Caco-2 (cell line): Measurements from ENCODE around the gene PLCXD1. TPM values are rescaled to one million over a fixed set of nuclear protein-coding genes. Genes with fewer than 3 reads are reported as not detected.
A peak's percentile ranks its signal among the peaks of the same experiment; 100 is the strongest.

ENCODE experiments used
- BruUV-seq: library from RNA; stranded (reverse); fragments of 400-500 nt; replicated peaks from 2 replicates; lab custom pipeline; 2021; lab: Mats Ljungman, UMichigan
- CTCF ChIA-PET: fragments of 300-600 bp; sonication (Branson Sonifier 250); formaldehyde crosslinking; loops from one replicate; lab custom pipeline; 2022; ENCODE audit warnings: antibody characterized with exemption; lab: Charles Lee
- POLR2A ChIA-PET: fragments of 300-600 bp; sonication (Branson Sonifier 250); formaldehyde crosslinking; loops from one replicate; lab custom pipeline; 2022; ENCODE audit warnings: antibody characterized with exemption; lab: Charles Lee
- DNase-seq, 2 experiments: peaks; one replicate each; pipeline versions ENCODE4 v3.0.0 to v3.0.0-alpha.2; 2020 to 2022
- H3K27me3 ChIP-seq: replicated peaks from 2 replicates; pipeline ENCODE4 v1.6.0; 2011; ENCODE audit warnings: low read length; ENCODE audit not compliant: control insufficient read depth, insufficient read depth
- H3K36me3 ChIP-seq: 2 replicates; pipeline ENCODE4 v1.5.1; 2011; ENCODE audit warnings: low read length; ENCODE audit not compliant: control insufficient read depth, insufficient read depth
- H3K4me1 ChIP-seq: fragments of 250-450 bp; sonication (Bioruptor Pico); 2 replicates; pipeline ENCODE4 v1.5.1; 2020; ENCODE audit warnings: mild to moderate bottlenecking
- H3K4me3 ChIP-seq: 2 replicates; pipeline ENCODE4 v1.5.1; 2011; ENCODE audit warnings: low read depth, mild to moderate bottlenecking, control low read depth, low read length
- H3K9me3 ChIP-seq: fragments of 250-450 bp; sonication (Bioruptor Pico); 2 replicates; pipeline ENCODE4 v1.5.1; 2020; ENCODE audit warnings: mild to moderate bottlenecking, moderate library complexity
- H3K27ac Mint-ChIP-seq: one replicate; pipeline ENCODE4 v1.8.0; 2022; ENCODE audit warnings: mixed read lengths; ENCODE audit not compliant: unreplicated experiment
- H3K27me3 Mint-ChIP-seq: one replicate; pipeline ENCODE4 v1.8.0; 2022; ENCODE audit warnings: mixed read lengths; ENCODE audit not compliant: insufficient read depth, unreplicated experiment
- H3K36me3 Mint-ChIP-seq: one replicate; pipeline ENCODE4 v1.8.0; 2022; ENCODE audit warnings: mild to moderate bottlenecking, mixed read lengths; ENCODE audit not compliant: insufficient read depth, unreplicated experiment
- H3K4me1 Mint-ChIP-seq: one replicate; pipeline ENCODE4 v1.8.0; 2022; ENCODE audit warnings: low read depth, mixed read lengths; ENCODE audit not compliant: unreplicated experiment
- H3K4me3 Mint-ChIP-seq: one replicate; pipeline ENCODE4 v1.8.0; 2022; ENCODE audit warnings: mild to moderate bottlenecking, moderate library complexity, mixed read lengths; ENCODE audit not compliant: unreplicated experiment
- H3K9me3 Mint-ChIP-seq: one replicate; pipeline ENCODE4 v1.8.0; 2022; ENCODE audit warnings: mixed read lengths; ENCODE audit not compliant: unreplicated experiment
- CTCF ChIP-seq, 2 experiments: fragments of 200-600 bp in 1 of 2; IDR thresholded peaks; 1 replicate in 1 of 2; 2 replicates in 1 of 2; pipeline versions ENCODE4 v1.5.1 to v1.8.0; 2011 to 2022; ENCODE audit warnings: antibody characterized with exemption in 1 of 2, control low read depth in 1 of 2, inconsistent platforms in 1 of 2, low read depth in 1 of 2, low read length in 1 of 2, mild to moderate bottlenecking in 1 of 2, moderate library complexity in 1 of 2; ENCODE audit not compliant: insufficient read depth in 1 of 2, severe bottlenecking in 1 of 2, unreplicated experiment in 1 of 2
- intact Hi-C: fragments of 100-400 bp; cut with micrococcal nuclease; formaldehyde crosslinking; loops from one replicate; pipeline ENCODE4 v1.10.0; 2022; ENCODE audit not compliant: unreplicated experiment
- total RNA-seq: library from RNA; stranded (reverse); gene quantifications from 2 replicates; pipeline ENCODE4 v1.2.3, GENCODE V29; 2022

PLCXD1 gene
- total RNA-seq, 1 experiment from 2014 or later = 53.9 TPM

GRCh38 chrX:318739-319578 is 37.8 kb downstream of the PLCXD1 start, which contains the start of gene GTPBP6:
Gene GTPBP6 (minus strand): TSS chrX:318796. CDS start chrX:318787, 9 bp downstream.
- no peaks in the 10 kb centered on the region for H3K27me3 ChIP-seq
- Mint-ChIP-seq H3K9me3 (no peaks in the 10 kb centered on the region), H3K4me3 (peak within 1 kb of the TSS; percentile 72), H3K36me3 (peaks cover 36% of the 10 kb centered on the region), H3K27me3 (no peaks in the 10 kb centered on the region), H3K4me1 (peaks cover 7% of the 10 kb centered on the region), H3K27ac (peak within 1 kb of the TSS; percentile 83)
- DNase-seq = peak; percentile 99
- peak within 1 kb of the TSS; percentile 90 for H3K4me3 ChIP-seq
- no TSS peak for BruUV-seq
- TF ChIP-seq CTCF (IDR thresholded peaks at IDR 0.05; ENCODE audit: insufficient read depth in 1 of 2, low read depth in 1 of 2, low read length in 1 of 2, severe bottlenecking in 1 of 2, unreplicated experiment in 1 of 2) = no peak
- H3K4me1 ChIP-seq = no peaks in the 10 kb centered on the region
- H3K9me3 ChIP-seq = no peaks in the 10 kb centered on the region
- CTCF ChIA-PET = no interaction called here
- intact Hi-C loops = loop anchor here (2.0 to 5.0 kb wide), 4 partner anchors 42 to 1273 kb away; partner anchors contain the start of genes AKAP17A, ASMTL and PPP2R3B
- POLR2A ChIA-PET = no interaction called here
- H3K36me3 ChIP-seq = peaks cover 7% of the 10 kb centered on the region

GRCh38 chrX:319579-320125 is 38.5 kb downstream of the PLCXD1 start:
- Mint-ChIP-seq H3K4me3 (peak overlapping the region; percentile 72), H3K27me3 (no peaks in the 10 kb centered on the region), H3K9me3 (no peaks in the 10 kb centered on the region), H3K36me3 (peaks cover 33% of the 10 kb centered on the region), H3K27ac (no peak overlapping the region), H3K4me1 (peaks cover 7% of the 10 kb centered on the region)
- CTCF ChIA-PET = no interaction called here
- BruUV-seq = no TSS peak
- POLR2A ChIA-PET = no interaction called here
- Histone ChIP-seq H3K36me3 (peaks cover 7% of the 10 kb centered on the region), H3K4me1 (no peaks in the 10 kb centered on the region), H3K27me3 (no peaks in the 10 kb centered on the region), H3K4me3 (peak overlapping the region; percentile 90), H3K9me3 (no peaks in the 10 kb centered on the region)
- TF ChIP-seq CTCF (IDR thresholded peaks at IDR 0.05; ENCODE audit: insufficient read depth in 1 of 2, low read depth in 1 of 2, low read length in 1 of 2, severe bottlenecking in 1 of 2, unreplicated experiment in 1 of 2) = no peak
- no peak for DNase-seq
- intact Hi-C loops = loop anchor here (2.0 to 5.0 kb wide), 4 partner anchors 43 to 1273 kb away; partner anchors contain the start of genes AKAP17A, ASMTL and PPP2R3B

GRCh38 chrX:320126-320783 is 39.1 kb downstream of the PLCXD1 start:
- BruUV-seq = no TSS peak
- CTCF ChIA-PET = no interaction called here
- no peak overlapping the region for H3K27ac Mint-ChIP-seq
- no peak for DNase-seq
- peak overlapping the region; percentile 90 for H3K4me3 ChIP-seq
- H3K36me3 Mint-ChIP-seq = peaks cover 30% of the 10 kb centered on the region
- H3K36me3 ChIP-seq = peaks cover 7% of the 10 kb centered on the region
- H3K4me1 Mint-ChIP-seq = peaks cover 7% of the 10 kb centered on the region
- H3K4me3 Mint-ChIP-seq = peak overlapping the region; percentile 72
- TF ChIP-seq CTCF (IDR thresholded peaks at IDR 0.05; ENCODE audit: insufficient read depth in 1 of 2, low read depth in 1 of 2, low read length in 1 of 2, severe bottlenecking in 1 of 2, unreplicated experiment in 1 of 2) = no peak
- H3K27me3 ChIP-seq = no peaks in the 10 kb centered on the region
- H3K4me1 ChIP-seq = no peaks in the 10 kb centered on the region
- POLR2A ChIA-PET = no interaction called here
- intact Hi-C loops = no loop called here
- H3K9me3 ChIP-seq = no peaks in the 10 kb centered on the region
- H3K27me3 Mint-ChIP-seq = no peaks in the 10 kb centered on the region
- H3K9me3 Mint-ChIP-seq = no peaks in the 10 kb centered on the region
